RWPE2 (cell line): ENCODE data around the gene SOD2.

Source experiments
- ATAC-seq: fragments of 200-7000 bp; cut with Tn5 transposase; 3 replicates; pipeline ENCODE4 v1.9.1; 2021; ENCODE audit warnings: low read depth
- DNase-seq: peaks from one replicate; pipeline ENCODE4 v3.0.0-alpha.2; 2020; ENCODE audit warnings: low spot score
- H3K27ac ChIP-seq: fragments of 450-650 bp; 2 replicates; pipeline ENCODE4 v1.5.1; 2017; ENCODE audit warnings: mild to moderate bottlenecking; ENCODE audit not compliant: poor library complexity, severe bottlenecking
- H3K27me3 ChIP-seq: fragments of 250-450 bp; sonication (Bioruptor Pico); 2 replicates; pipeline ENCODE4 v1.5.1; 2021; ENCODE audit warnings: mild to moderate bottlenecking, moderate library complexity; ENCODE audit not compliant: insufficient read depth, poor library complexity, severe bottlenecking
- H3K36me3 ChIP-seq: fragments of 250-450 bp; sonication (Bioruptor Pico); 2 replicates; pipeline ENCODE4 v1.5.1; 2020; ENCODE audit warnings: low read depth, mild to moderate bottlenecking, moderate library complexity
- H3K4me1 ChIP-seq: fragments of 250-450 bp; sonication (Bioruptor Pico); 2 replicates; pipeline ENCODE4 v1.5.1; 2021; ENCODE audit warnings: mild to moderate bottlenecking, moderate library complexity; ENCODE audit not compliant: insufficient read depth, poor library complexity, severe bottlenecking
- H3K4me3 ChIP-seq: fragments of 250-450 bp; sonication (Bioruptor Pico); 2 replicates; pipeline ENCODE4 v1.5.1; 2021; ENCODE audit warnings: mild to moderate bottlenecking, moderate library complexity; ENCODE audit not compliant: severe bottlenecking
- H3K9me3 ChIP-seq: fragments of 250-450 bp; sonication (Bioruptor Pico); 2 replicates; pipeline ENCODE4 v1.5.1; 2021; ENCODE audit warnings: mild to moderate bottlenecking, moderate library complexity; ENCODE audit not compliant: severe bottlenecking
- TF ChIP-seq, protein P1 (sequence below): fragments of 450-650 bp; IDR thresholded peaks from one replicate; pipeline ENCODE4 v1.5.1; 2017; ENCODE audit warnings: mild to moderate bottlenecking, moderate library complexity; ENCODE audit not compliant: poor library complexity, severe bottlenecking

SOD2 gene

GRCh38 chr6:159682810-159683209 is 10.2 kb downstream of the SOD2 start:
- TF ChIP-seq, protein P1, sequence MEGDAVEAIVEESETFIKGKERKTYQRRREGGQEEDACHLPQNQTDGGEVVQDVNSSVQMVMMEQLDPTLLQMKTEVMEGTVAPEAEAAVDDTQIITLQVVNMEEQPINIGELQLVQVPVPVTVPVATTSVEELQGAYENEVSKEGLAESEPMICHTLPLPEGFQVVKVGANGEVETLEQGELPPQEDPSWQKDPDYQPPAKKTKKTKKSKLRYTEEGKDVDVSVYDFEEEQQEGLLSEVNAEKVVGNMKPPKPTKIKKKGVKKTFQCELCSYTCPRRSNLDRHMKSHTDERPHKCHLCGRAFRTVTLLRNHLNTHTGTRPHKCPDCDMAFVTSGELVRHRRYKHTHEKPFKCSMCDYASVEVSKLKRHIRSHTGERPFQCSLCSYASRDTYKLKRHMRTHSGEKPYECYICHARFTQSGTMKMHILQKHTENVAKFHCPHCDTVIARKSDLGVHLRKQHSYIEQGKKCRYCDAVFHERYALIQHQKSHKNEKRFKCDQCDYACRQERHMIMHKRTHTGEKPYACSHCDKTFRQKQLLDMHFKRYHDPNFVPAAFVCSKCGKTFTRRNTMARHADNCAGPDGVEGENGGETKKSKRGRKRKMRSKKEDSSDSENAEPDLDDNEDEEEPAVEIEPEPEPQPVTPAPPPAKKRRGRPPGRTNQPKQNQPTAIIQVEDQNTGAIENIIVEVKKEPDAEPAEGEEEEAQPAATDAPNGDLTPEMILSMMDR: no peak
- ATAC-seq (no peak), DNase-seq (no peak)
- no peak overlapping the region for H3K4me3 ChIP-seq
- peaks cover 79% of the 10 kb centered on the region for H3K36me3 ChIP-seq
- H3K27me3 ChIP-seq: no peaks in the 10 kb centered on the region
- no peaks in the 10 kb centered on the region for H3K4me1 ChIP-seq
- H3K27ac ChIP-seq: no peak overlapping the region
- H3K9me3 ChIP-seq: no peaks in the 10 kb centered on the region

- H3K36me3 ChIP-seq: peaks cover 75% of the 10 kb centered on the region
- H3K27me3 ChIP-seq: no peaks in the 10 kb centered on the region
- DNase-seq (no peak), ATAC-seq (no peak)
- no peak overlapping the region for H3K27ac ChIP-seq
- H3K4me1 ChIP-seq: no peaks in the 10 kb centered on the region
- H3K9me3 ChIP-seq: no peaks in the 10 kb centered on the region
- no peak overlapping the region for H3K4me3 ChIP-seq
- TF ChIP-seq, protein P1: no peak
Observed at GRCh38 chr6:159682295-159682694, 10.7 kb downstream of the SOD2 start.

DNA sequence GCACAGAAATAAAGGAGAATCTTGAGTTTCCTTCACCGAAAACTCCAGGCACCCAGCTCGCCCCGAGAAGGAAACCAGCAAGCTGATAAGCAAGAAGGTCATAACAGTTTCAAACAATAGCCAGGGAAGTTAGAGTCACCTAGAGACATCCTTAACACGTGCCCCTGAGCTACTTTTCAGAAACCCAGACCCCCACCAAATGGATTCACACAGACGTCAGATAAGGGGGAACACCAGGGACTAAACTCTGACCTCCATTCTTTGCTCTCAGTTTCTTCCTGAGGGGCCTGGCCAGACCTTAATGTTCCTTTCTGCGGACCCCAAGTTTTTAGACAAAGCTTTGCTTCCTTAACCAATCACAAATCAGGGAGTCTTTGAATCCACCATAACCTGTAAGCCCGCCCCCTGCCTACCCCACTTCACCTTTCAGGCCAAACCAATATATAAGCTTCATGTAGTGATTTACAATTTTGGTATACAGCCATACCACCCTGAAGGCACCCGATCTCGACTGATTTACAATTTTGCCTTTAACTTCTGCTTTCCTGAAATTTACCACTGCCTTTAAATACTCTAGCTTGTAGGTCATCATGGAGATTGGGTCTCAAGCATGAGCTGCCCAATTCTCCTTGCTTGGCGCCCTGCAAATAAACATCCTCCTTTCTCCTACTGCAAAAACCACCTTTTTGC is 11.7 kb downstream of the SOD2 start:
- no peak overlapping the region for H3K4me3 ChIP-seq
- H3K36me3 ChIP-seq: peaks cover 65% of the 10 kb centered on the region
- ATAC-seq (no peak), DNase-seq (no peak)
- no peaks in the 10 kb centered on the region for H3K9me3 ChIP-seq
- TF ChIP-seq, protein P1: no peak
- no peak overlapping the region for H3K27ac ChIP-seq
- H3K27me3 ChIP-seq: no peaks in the 10 kb centered on the region
- no peaks in the 10 kb centered on the region for H3K4me1 ChIP-seq

DNA sequence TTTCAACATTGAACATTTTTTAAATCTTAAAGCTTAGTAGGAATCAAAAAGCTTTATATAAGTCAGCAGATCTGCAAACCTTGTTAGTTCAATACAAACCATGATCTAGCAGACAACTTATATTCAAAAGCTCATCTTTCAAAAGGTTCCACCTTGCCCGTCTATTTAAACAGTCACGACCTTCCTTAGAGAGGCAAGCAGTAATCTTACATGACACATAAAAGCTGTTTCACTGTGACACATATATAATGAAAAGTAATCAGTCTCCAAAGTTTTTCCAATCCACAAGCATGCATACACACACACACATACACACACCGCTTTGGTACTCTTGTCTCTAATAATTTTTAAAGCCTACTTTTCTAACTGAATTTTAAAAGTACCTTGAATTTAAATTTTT is 12.9 kb downstream of the SOD2 start:
- DNase-seq: no peak
- Histone ChIP-seq H3K36me3 (peaks cover 54% of the 10 kb centered on the region), H3K27me3 (no peaks in the 10 kb centered on the region), H3K27ac (no peak overlapping the region), H3K9me3 (no peaks in the 10 kb centered on the region), H3K4me1 (no peaks in the 10 kb centered on the region), H3K4me3 (no peak overlapping the region)
- ATAC-seq: no peak
- TF ChIP-seq, protein P1: no peak
